DOHH2 (cell line): ENCODE measurements around the gene RAD9B.

Source experiments
- EZH2phosphoT487 ChIP-seq: fragments of 200-600 bp; sonication (generic); IDR thresholded peaks from 2 replicates; pipeline ENCODE4 v1.6.1; 2017; ENCODE audit warnings: borderline replicate concordance, mild to moderate bottlenecking, antibody characterized with exemption, low read length, moderate library complexity, mixed read lengths
- TF ChIP-seq, protein P1 (sequence below): fragments of 200-600 bp; sonication (generic); IDR thresholded peaks from one replicate; pipeline ENCODE4 v1.5.1; 2014; ENCODE audit warnings: antibody characterized with exemption, mild to moderate bottlenecking, low read depth, low read length; ENCODE audit not compliant: poor library complexity, severe bottlenecking

- TF ChIP-seq, protein P1, sequence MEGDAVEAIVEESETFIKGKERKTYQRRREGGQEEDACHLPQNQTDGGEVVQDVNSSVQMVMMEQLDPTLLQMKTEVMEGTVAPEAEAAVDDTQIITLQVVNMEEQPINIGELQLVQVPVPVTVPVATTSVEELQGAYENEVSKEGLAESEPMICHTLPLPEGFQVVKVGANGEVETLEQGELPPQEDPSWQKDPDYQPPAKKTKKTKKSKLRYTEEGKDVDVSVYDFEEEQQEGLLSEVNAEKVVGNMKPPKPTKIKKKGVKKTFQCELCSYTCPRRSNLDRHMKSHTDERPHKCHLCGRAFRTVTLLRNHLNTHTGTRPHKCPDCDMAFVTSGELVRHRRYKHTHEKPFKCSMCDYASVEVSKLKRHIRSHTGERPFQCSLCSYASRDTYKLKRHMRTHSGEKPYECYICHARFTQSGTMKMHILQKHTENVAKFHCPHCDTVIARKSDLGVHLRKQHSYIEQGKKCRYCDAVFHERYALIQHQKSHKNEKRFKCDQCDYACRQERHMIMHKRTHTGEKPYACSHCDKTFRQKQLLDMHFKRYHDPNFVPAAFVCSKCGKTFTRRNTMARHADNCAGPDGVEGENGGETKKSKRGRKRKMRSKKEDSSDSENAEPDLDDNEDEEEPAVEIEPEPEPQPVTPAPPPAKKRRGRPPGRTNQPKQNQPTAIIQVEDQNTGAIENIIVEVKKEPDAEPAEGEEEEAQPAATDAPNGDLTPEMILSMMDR, result no peak
- no peak for TF ChIP-seq EZH2phosphoT487
These were observed 32.7 kb downstream of the RAD9B start for GRCh38 chr12:110534811-110535210.
